Measurements from ENCODE around the gene LMX1A.

- TF ChIP-seq CTCF (IDR thresholded peaks at IDR 0.05) (no peak), POLR2AphosphoS5 (IDR thresholded peaks at IDR 0.05; ENCODE audit: low read depth, low read length) (no peak)
These were observed 11.8 kb downstream of the LMX1A start for GRCh38 chr1:165344736-165345135.

All from Panc1 (cell line).